K562 (cell line): ENCODE results near the gene TEDDM1. TPM values are rescaled to one million over a fixed set of nuclear protein-coding genes. Genes with fewer than 3 reads are reported as not detected.

ENCODE experiments used
- ATAC-seq: fragments of 200-7000 bp; cut with Tn5 transposase; 3 replicates; pipeline ENCODE4 v1.9.1; 2020; ENCODE audit warnings: moderate library complexity
- BruUV-seq: library from RNA; stranded (reverse); fragments of 400-500 nt; replicated peaks from 2 replicates; lab custom pipeline; 2021; lab: Mats Ljungman, UMichigan
- CTCF ChIA-PET: fragments of 300-600 bp; formaldehyde crosslinking; extraction: SDS; loops from one replicate; lab custom pipeline; 2021; ENCODE audit warnings: low intra/inter-chr PET ratio; lab: Yijun Ruan, JAX
- POLR2A ChIA-PET: fragments of 300-600, 350-650 bp; sonication (Branson Sonifier 250); formaldehyde crosslinking; extraction: SDS; loops from one replicate; lab custom pipeline; 2021; ENCODE audit warnings: antibody characterized with exemption, inconsistent platforms; lab: Yijun Ruan, JAX
- DNase-seq, 4 experiments: peaks; one replicate each; pipeline versions ENCODE4 v3.0.0 to v3.0.0-alpha.2; 2011 to 2018; ENCODE audit warnings: low spot score in 3 of 4, mixed read lengths in 3 of 4; ENCODE audit errors: extremely low read depth in 1 of 4
- FAIRE-seq: peaks from 2 replicates; lab custom pipeline; 2011; peaks lifted over from hg19 to GRCh38; lab: Jason Lieb, UNC
- H2AFZ ChIP-seq: 2 replicates; pipeline ENCODE4 v1.6.0; 2011; ENCODE audit warnings: low read depth, low read length, control low read depth, inconsistent platforms
- H3K27ac ChIP-seq: fragments of 200-600 bp; 3 replicates; pipeline ENCODE4 v1.8.0; 2011; ENCODE audit warnings: low read depth, mild to moderate bottlenecking, control low read depth, inconsistent platforms, low read length, moderate library complexity, mixed read lengths; ENCODE audit errors: extremely low read depth
- H3K27me3 ChIP-seq, 2 experiments: fragments of 300-600 bp in 1 of 2; 2 replicates in 1 of 2; 3 replicates in 1 of 2; pipeline versions ENCODE4 v1.6.0 to v1.8.0; 2011; ENCODE audit warnings: inconsistent platforms in 2 of 2, low read length in 2 of 2, mild to moderate bottlenecking in 1 of 2, mixed read lengths in 1 of 2, moderate library complexity in 1 of 2; ENCODE audit not compliant: control insufficient read depth in 2 of 2, insufficient read depth in 2 of 2
- H3K36me3 ChIP-seq: fragments of 300-600 bp; 3 replicates; pipeline ENCODE4 v1.8.0; 2011; ENCODE audit warnings: mild to moderate bottlenecking, low read length, inconsistent platforms; ENCODE audit not compliant: control insufficient read depth, insufficient read depth
- H3K4me1 ChIP-seq, 2 experiments: fragments of 200-600 bp in 1 of 2; replicated peaks in 1 of 2; 2 replicates in 1 of 2; 3 replicates in 1 of 2; pipeline versions ENCODE4 v1.5.1 to v1.8.0; 2011; ENCODE audit warnings: inconsistent platforms in 2 of 2, low read length in 2 of 2, mild to moderate bottlenecking in 1 of 2, mixed read lengths in 1 of 2, moderate library complexity in 1 of 2; ENCODE audit not compliant: control insufficient read depth in 2 of 2, insufficient read depth in 2 of 2
- H3K4me2 ChIP-seq: 2 replicates; pipeline ENCODE4 v1.6.1; 2011; ENCODE audit warnings: low read length, control low read depth, inconsistent platforms, mixed read lengths; ENCODE audit not compliant: insufficient read depth
- H3K4me3 ChIP-seq: fragments of 200-600 bp; sonication (generic), shearing (Covaris generic); 2 replicates; pipeline ENCODE4 v1.5.1; 2016; ENCODE audit warnings: control low read depth, inconsistent platforms
- H3K79me2 ChIP-seq: fragments of 200-600 bp; 3 replicates; pipeline ENCODE4 v1.8.0; 2011; ENCODE audit warnings: low read length, inconsistent platforms; ENCODE audit not compliant: control insufficient read depth, insufficient read depth
- H3K9ac ChIP-seq, 2 experiments: 2 replicates each; pipeline versions ENCODE4 v1.6.0 to v1.6.1; 2011; ENCODE audit warnings: low read depth in 2 of 2, low read length in 2 of 2, control low read depth in 1 of 2, inconsistent platforms in 1 of 2, mild to moderate bottlenecking in 1 of 2, mixed read lengths in 1 of 2; ENCODE audit not compliant: insufficient read depth in 1 of 2
- H3K9me1 ChIP-seq: one replicate; pipeline ENCODE4 v1.6.0; 2011; ENCODE audit warnings: inconsistent platforms, mild to moderate bottlenecking, low read length, moderate library complexity; ENCODE audit not compliant: control insufficient read depth, insufficient read depth
- H3K9me3 ChIP-seq: replicated peaks from 2 replicates; pipeline ENCODE4 v1.5.1; 2011; ENCODE audit warnings: low read depth, low read length, inconsistent platforms; ENCODE audit not compliant: control insufficient read depth, insufficient read depth
- H4K20me1 ChIP-seq: replicated peaks from 2 replicates; pipeline ENCODE4 v1.6.1; 2011; ENCODE audit warnings: low read length, inconsistent platforms, mixed read lengths; ENCODE audit not compliant: control insufficient read depth, insufficient read depth
- BDP1 ChIP-seq: IDR thresholded peaks from 3 replicates; pipeline ENCODE4 v1.6.1; 2011; ENCODE audit not compliant: insufficient read length, insufficient read depth
- ILF3 ChIP-seq: fragments of 450-650 bp; IDR thresholded peaks from 2 replicates; pipeline ENCODE4 v1.6.1; 2018; ENCODE audit warnings: antibody characterized with exemption, mild to moderate bottlenecking, moderate library complexity, borderline replicate concordance
- NFIC ChIP-seq: fragments of 450-650 bp; IDR thresholded peaks from 2 replicates; pipeline ENCODE4 v1.6.1; 2017; ENCODE audit warnings: mild to moderate bottlenecking, inconsistent platforms
- NFXL1 ChIP-seq: fragments of 450-650 bp; formaldehyde crosslinking; IDR thresholded peaks from 2 replicates; pipeline ENCODE4 v1.4.0; 2021; ENCODE audit warnings: mild to moderate bottlenecking
- SP1 ChIP-seq: sonication (generic); formaldehyde crosslinking; IDR thresholded peaks from 2 replicates; pipeline ENCODE4 v1.8.1; 2022; ENCODE audit warnings: mild to moderate bottlenecking, missing genetic modification reagents
- ZNF316 ChIP-seq: fragments of 450-650 bp; IDR thresholded peaks from 2 replicates; pipeline ENCODE4 v1.6.1; 2016
- ZNF695 ChIP-seq: fragments of 450-650 bp; formaldehyde crosslinking; IDR thresholded peaks from 2 replicates; pipeline ENCODE4 v1.4.0; 2020; ENCODE audit warnings: mild to moderate bottlenecking, moderate library complexity
- WGBS: fragments of 100-300 bp; shearing (Covaris generic); methylation state at CpG from one replicate; pipeline ENCODE4 v1.1.6; 2016; ENCODE audit warnings: low coverage, mixed read lengths; ENCODE audit not compliant: insufficient coverage; ENCODE audit errors: missing lambda C conversion rate; 5-methylcytosine and 5-hydroxymethylcytosine counted together
- in situ Hi-C: fragments of 300-500 bp; cut with MboI; formaldehyde crosslinking; loops from 4 replicates; pipeline ENCODE4 v1.15.0; 2018; ENCODE audit warnings: inconsistent platforms, mixed read lengths
- intact Hi-C: fragments of 100-400 bp; cut with micrococcal nuclease; formaldehyde crosslinking; loops from 2 replicates; pipeline ENCODE4 v1.14.2; 2022
- polyA plus RNA-seq, 8 experiments: library from polyadenylated mRNA; depleted of rRNA in 4 of 8; stranded (reverse) in 5 of 8; unstranded in 3 of 8; fragments of >200 nt; fragmentation: Nextera tagmentation in 2 of 8; fragmentation: Illumina TruSeq in 1 of 8; extraction: Ambion mirVana in 2 of 8; extraction: Trizol in 1 of 8; gene quantifications; 2 replicates each; pipeline versions ENCODE4 v1.2.1 to v1.2.3, GENCODE V29; 2011 to 2014; ENCODE audit warnings: inconsistent platforms in 1 of 8, missing spikeins in 1 of 8
- total RNA-seq, 7 experiments: library from RNA; depleted of rRNA in 6 of 7; stranded (reverse); fragments of >200 nt in 6 of 7; fragmentation: Illumina TruSeq in 2 of 7; extraction: Trizol in 2 of 7; gene quantifications; 2 replicates each; pipeline versions ENCODE4 v1.2.1 to v1.2.3, GENCODE V29; 2011 to 2021; ENCODE audit warnings: low replicate concordance in 1 of 7
- TF ChIP-seq, protein P1 (sequence below): fragments of 450-650 bp; IDR thresholded peaks from 2 replicates; pipeline ENCODE4 v1.6.1; 2018; ENCODE audit warnings: mild to moderate bottlenecking, low read depth; ENCODE audit not compliant: partially characterized antibody
- TF ChIP-seq, protein P2 (sequence below): fragments of 200-600 bp; sonication (generic); IDR thresholded peaks from one replicate; pipeline ENCODE4 v1.6.1; 2012; ENCODE audit warnings: mild to moderate bottlenecking, low read depth, low read length, inconsistent platforms

TEDDM1 gene
- total and polyA plus RNA-seq, 9 of the 15 experiments (the other 6 are each of a cell fraction or from before 2014, with no cell fraction given) = not detected

DNA sequence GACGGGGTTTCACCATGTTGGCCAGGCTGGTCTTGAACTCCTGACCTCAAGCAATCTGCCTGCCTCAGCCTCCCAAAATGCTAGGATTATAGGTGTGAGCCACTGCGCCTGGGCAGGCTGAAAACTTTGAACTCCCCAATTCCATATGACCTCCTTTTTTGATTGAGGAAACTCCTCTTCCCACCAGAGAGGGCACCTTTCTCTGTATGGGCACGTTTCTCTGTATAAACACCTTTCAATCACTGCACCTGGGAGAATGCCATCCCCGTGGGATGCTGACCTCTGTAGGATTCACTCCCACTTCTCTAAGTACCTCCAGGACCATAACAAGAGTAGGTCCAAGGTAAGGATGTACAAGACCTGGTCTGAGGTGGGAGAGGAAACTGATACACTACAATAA lies 9.7 kb upstream of the TEDDM1 start:
- H3K4me2 ChIP-seq = no peak overlapping the region
- no peaks in the 10 kb centered on the region for H3K9me1 ChIP-seq
- no peak overlapping the region for H3K4me3 ChIP-seq
- POLR2A ChIA-PET = interaction anchor here (0.6 kb wide), 1 partner anchor 1201 kb away, joined by 3 read pairs; no protein-coding TSS in a partner anchor
- H4K20me1 ChIP-seq = no peaks in the 10 kb centered on the region
- no peaks in the 10 kb centered on the region for H3K79me2 ChIP-seq
- no peak overlapping the region for H3K27ac ChIP-seq
- H3K27me3 ChIP-seq = peaks cover 14 to 15% of the 10 kb centered on the region in 2 experiments; a peak in 4 of 5 replicates
- H2AFZ ChIP-seq = no peak overlapping the region
- no peak for ATAC-seq
- FAIRE-seq = no peak
- whole genome bisulfite sequencing = 2% methylated on average over 4 of the region's 4 CpGs
- in situ Hi-C loops (no loop called here), intact Hi-C loops (no loop called here)
- no peaks in the 10 kb centered on the region for H3K9me3 ChIP-seq
- H3K9ac ChIP-seq = no peak overlapping the region
- CTCF ChIA-PET = no interaction called here
- DNase-seq = no peak
- BruUV-seq = no TSS peak
- no peaks in the 10 kb centered on the region for H3K4me1 ChIP-seq
- H3K36me3 ChIP-seq = no peaks in the 10 kb centered on the region
- TF ChIP-seq BDP1 (no peak), SP1 (no peak), NFIC (no peak), ZNF695 (no peak), ILF3 (no peak), NFXL1 (CRISPR knock-in tag) (no peak), ZNF316 (no peak)
- TF ChIP-seq, protein P1, sequence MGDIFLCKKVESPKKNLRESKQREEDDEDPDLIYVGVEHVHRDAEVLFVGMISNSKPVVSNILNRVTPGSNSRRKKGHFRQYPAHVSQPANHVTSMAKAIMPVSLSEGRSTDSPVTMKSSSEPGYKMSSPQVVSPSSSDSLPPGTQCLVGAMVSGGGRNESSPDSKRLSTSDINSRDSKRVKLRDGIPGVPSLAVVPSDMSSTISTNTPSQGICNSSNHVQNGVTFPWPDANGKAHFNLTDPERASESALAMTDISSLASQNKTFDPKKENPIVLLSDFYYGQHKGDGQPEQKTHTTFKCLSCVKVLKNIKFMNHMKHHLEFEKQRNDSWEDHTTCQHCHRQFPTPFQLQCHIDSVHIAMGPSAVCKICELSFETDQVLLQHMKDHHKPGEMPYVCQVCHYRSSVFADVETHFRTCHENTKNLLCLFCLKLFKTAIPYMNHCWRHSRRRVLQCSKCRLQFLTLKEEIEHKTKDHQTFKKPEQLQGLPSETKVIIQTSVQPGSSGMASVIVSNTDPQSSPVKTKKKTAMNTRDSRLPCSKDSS = no peak
- TF ChIP-seq, protein P2, sequence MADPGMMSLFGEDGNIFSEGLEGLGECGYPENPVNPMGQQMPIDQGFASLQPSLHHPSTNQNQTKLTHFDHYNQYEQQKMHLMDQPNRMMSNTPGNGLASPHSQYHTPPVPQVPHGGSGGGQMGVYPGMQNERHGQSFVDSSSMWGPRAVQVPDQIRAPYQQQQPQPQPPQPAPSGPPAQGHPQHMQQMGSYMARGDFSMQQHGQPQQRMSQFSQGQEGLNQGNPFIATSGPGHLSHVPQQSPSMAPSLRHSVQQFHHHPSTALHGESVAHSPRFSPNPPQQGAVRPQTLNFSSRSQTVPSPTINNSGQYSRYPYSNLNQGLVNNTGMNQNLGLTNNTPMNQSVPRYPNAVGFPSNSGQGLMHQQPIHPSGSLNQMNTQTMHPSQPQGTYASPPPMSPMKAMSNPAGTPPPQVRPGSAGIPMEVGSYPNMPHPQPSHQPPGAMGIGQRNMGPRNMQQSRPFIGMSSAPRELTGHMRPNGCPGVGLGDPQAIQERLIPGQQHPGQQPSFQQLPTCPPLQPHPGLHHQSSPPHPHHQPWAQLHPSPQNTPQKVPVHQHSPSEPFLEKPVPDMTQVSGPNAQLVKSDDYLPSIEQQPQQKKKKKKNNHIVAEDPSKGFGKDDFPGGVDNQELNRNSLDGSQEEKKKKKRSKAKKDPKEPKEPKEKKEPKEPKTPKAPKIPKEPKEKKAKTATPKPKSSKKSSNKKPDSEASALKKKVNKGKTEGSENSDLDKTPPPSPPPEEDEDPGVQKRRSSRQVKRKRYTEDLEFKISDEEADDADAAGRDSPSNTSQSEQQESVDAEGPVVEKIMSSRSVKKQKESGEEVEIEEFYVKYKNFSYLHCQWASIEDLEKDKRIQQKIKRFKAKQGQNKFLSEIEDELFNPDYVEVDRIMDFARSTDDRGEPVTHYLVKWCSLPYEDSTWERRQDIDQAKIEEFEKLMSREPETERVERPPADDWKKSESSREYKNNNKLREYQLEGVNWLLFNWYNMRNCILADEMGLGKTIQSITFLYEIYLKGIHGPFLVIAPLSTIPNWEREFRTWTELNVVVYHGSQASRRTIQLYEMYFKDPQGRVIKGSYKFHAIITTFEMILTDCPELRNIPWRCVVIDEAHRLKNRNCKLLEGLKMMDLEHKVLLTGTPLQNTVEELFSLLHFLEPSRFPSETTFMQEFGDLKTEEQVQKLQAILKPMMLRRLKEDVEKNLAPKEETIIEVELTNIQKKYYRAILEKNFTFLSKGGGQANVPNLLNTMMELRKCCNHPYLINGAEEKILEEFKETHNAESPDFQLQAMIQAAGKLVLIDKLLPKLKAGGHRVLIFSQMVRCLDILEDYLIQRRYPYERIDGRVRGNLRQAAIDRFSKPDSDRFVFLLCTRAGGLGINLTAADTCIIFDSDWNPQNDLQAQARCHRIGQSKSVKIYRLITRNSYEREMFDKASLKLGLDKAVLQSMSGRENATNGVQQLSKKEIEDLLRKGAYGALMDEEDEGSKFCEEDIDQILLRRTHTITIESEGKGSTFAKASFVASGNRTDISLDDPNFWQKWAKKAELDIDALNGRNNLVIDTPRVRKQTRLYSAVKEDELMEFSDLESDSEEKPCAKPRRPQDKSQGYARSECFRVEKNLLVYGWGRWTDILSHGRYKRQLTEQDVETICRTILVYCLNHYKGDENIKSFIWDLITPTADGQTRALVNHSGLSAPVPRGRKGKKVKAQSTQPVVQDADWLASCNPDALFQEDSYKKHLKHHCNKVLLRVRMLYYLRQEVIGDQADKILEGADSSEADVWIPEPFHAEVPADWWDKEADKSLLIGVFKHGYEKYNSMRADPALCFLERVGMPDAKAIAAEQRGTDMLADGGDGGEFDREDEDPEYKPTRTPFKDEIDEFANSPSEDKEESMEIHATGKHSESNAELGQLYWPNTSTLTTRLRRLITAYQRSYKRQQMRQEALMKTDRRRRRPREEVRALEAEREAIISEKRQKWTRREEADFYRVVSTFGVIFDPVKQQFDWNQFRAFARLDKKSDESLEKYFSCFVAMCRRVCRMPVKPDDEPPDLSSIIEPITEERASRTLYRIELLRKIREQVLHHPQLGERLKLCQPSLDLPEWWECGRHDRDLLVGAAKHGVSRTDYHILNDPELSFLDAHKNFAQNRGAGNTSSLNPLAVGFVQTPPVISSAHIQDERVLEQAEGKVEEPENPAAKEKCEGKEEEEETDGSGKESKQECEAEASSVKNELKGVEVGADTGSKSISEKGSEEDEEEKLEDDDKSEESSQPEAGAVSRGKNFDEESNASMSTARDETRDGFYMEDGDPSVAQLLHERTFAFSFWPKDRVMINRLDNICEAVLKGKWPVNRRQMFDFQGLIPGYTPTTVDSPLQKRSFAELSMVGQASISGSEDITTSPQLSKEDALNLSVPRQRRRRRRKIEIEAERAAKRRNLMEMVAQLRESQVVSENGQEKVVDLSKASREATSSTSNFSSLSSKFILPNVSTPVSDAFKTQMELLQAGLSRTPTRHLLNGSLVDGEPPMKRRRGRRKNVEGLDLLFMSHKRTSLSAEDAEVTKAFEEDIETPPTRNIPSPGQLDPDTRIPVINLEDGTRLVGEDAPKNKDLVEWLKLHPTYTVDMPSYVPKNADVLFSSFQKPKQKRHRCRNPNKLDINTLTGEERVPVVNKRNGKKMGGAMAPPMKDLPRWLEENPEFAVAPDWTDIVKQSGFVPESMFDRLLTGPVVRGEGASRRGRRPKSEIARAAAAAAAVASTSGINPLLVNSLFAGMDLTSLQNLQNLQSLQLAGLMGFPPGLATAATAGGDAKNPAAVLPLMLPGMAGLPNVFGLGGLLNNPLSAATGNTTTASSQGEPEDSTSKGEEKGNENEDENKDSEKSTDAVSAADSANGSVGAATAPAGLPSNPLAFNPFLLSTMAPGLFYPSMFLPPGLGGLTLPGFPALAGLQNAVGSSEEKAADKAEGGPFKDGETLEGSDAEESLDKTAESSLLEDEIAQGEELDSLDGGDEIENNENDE = no peak
